Mesothelial cell of epicardium (in vitro differentiated cells): ENCODE results near the gene CUX1. TPM values are rescaled to one million over a fixed set of nuclear protein-coding genes. Genes with fewer than 3 reads are reported as not detected.
A peak's percentile ranks its signal among the peaks of the same experiment; 100 is the strongest.

Experiments used
- DNase-seq, 2 experiments: peaks; one replicate each; pipeline ENCODE4 v3.0.0; 2021; ENCODE audit warnings: low spot score in 2 of 2; ENCODE audit not compliant: unreplicated experiment in 2 of 2
- H3K27ac Mint-ChIP-seq: 2 replicates; pipeline ENCODE4 v1.8.0; 2021; ENCODE audit warnings: mixed read lengths
- H3K27me3 Mint-ChIP-seq: 2 replicates; pipeline ENCODE4 v1.8.0; 2021; ENCODE audit warnings: low read depth, mixed read lengths
- H3K36me3 Mint-ChIP-seq: 2 replicates; pipeline ENCODE4 v1.8.0; 2021; ENCODE audit warnings: mixed read lengths
- H3K4me1 Mint-ChIP-seq: 2 replicates; pipeline ENCODE4 v1.8.0; 2021; ENCODE audit warnings: mixed read lengths
- H3K4me3 Mint-ChIP-seq: 2 replicates; pipeline ENCODE4 v1.8.0; 2021; ENCODE audit warnings: mild to moderate bottlenecking, moderate library complexity, mixed read lengths
- H3K9me3 Mint-ChIP-seq: 2 replicates; pipeline ENCODE4 v1.8.0; 2021; ENCODE audit warnings: mixed read lengths
- CTCF ChIP-seq: fragments of 200-600 bp; sonication (generic); IDR thresholded peaks from one replicate; pipeline ENCODE4 v1.5.0; 2021; ENCODE audit warnings: antibody characterized with exemption; ENCODE audit not compliant: unreplicated experiment
- total RNA-seq: library from RNA; stranded (reverse); gene quantifications from 3 replicates; pipeline ENCODE4 v1.2.1, GENCODE V29; 2021

Gene CUX1
- total RNA-seq, 1 donor from 2014 or later, result 158 TPM

- TF ChIP-seq CTCF, result no peak
- Mint-ChIP-seq H3K36me3 (peaks cover 2% of the 10 kb centered on the region), H3K27ac (no peak overlapping the region), H3K4me3 (no peak overlapping the region), H3K9me3 (no peaks in the 10 kb centered on the region), H3K4me1 (peaks cover 30% of the 10 kb centered on the region), H3K27me3 (no peaks in the 10 kb centered on the region)
- DNase-seq, result no peak
Measured at GRCh38 chr7:101951757-101952156, 134.3 kb downstream of the CUX1 start.

GRCh38 chr7:101952355-101953247 is 135.2 kb downstream of the CUX1 start:
- H3K27ac Mint-ChIP-seq, result peak overlapping the region; percentile 91
- no peak overlapping the region for H3K4me3 Mint-ChIP-seq
- peaks cover 29% of the 10 kb centered on the region for H3K4me1 Mint-ChIP-seq
- TF ChIP-seq CTCF, result no peak
- H3K9me3 Mint-ChIP-seq, result no peaks in the 10 kb centered on the region
- H3K36me3 Mint-ChIP-seq, result peaks cover 2% of the 10 kb centered on the region
- DNase-seq, result no peak
- H3K27me3 Mint-ChIP-seq, result no peaks in the 10 kb centered on the region

- no peak for TF ChIP-seq CTCF
- peaks cover 24% of the 10 kb centered on the region for H3K4me1 Mint-ChIP-seq
- H3K27me3 Mint-ChIP-seq, result no peaks in the 10 kb centered on the region
- H3K4me3 Mint-ChIP-seq, result no peak overlapping the region
- peak overlapping the region; percentile 91 for H3K27ac Mint-ChIP-seq
- H3K36me3 Mint-ChIP-seq, result peaks cover 2% of the 10 kb centered on the region
- no peaks in the 10 kb centered on the region for H3K9me3 Mint-ChIP-seq
- DNase-seq, result no peak
Measured at GRCh38 chr7:101953248-101953819, 135.9 kb downstream of the CUX1 start.

GRCh38 chr7:101954499-101954898 is 137.1 kb downstream of the CUX1 start:
- peak overlapping the region; percentile 91 for H3K27ac Mint-ChIP-seq
- no peak for TF ChIP-seq CTCF
- H3K27me3 Mint-ChIP-seq, result no peaks in the 10 kb centered on the region
- no peaks in the 10 kb centered on the region for H3K9me3 Mint-ChIP-seq
- DNase-seq, result no peak
- peaks cover 23% of the 10 kb centered on the region for H3K4me1 Mint-ChIP-seq
- H3K4me3 Mint-ChIP-seq, result no peak overlapping the region
- H3K36me3 Mint-ChIP-seq, result peaks cover 2% of the 10 kb centered on the region

GRCh38 chr7:101956130-101956529 is 138.7 kb downstream of the CUX1 start:
- H3K4me3 Mint-ChIP-seq, result no peak overlapping the region

More at GRCh38 chr7:101956130-101956529, 138.7 kb downstream of the CUX1 start:
- TF ChIP-seq CTCF, result no peak
- no peak for DNase-seq
- Mint-ChIP-seq H3K27ac (no peak overlapping the region), H3K4me1 (peaks cover 18% of the 10 kb centered on the region), H3K27me3 (no peaks in the 10 kb centered on the region), H3K36me3 (peaks cover 2% of the 10 kb centered on the region), H3K9me3 (no peaks in the 10 kb centered on the region)
